ENCODE data around the gene FAM229A. TPM values are rescaled to one million over a fixed set of nuclear protein-coding genes. Genes with fewer than 3 reads are reported as not detected.

FAM229A gene
- total RNA-seq, 1 donor from 2014 or later: 12.2 TPM

DNA sequence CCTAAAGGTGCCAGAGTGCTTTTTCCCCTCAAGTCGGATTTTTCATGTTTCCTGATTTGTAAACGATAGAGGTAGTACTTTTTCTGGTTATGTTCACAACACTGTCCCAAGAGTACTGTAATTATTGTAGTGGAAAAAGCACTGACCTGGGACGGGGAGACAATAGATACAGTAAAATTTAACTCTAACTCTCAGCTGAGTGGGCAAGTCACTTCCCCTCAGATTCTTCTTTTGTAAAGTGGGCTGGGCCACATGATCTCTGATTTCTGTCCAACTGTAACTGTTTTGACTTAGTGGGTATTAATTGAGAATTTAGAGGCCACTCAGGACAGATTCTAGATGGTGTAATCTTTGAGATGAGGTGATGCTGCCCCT lies 45.4 kb downstream of the FAM229A start:
- DNase-seq (ENCODE audit: low spot score in 2 of 2): no peak
- TF ChIP-seq, protein P1, sequence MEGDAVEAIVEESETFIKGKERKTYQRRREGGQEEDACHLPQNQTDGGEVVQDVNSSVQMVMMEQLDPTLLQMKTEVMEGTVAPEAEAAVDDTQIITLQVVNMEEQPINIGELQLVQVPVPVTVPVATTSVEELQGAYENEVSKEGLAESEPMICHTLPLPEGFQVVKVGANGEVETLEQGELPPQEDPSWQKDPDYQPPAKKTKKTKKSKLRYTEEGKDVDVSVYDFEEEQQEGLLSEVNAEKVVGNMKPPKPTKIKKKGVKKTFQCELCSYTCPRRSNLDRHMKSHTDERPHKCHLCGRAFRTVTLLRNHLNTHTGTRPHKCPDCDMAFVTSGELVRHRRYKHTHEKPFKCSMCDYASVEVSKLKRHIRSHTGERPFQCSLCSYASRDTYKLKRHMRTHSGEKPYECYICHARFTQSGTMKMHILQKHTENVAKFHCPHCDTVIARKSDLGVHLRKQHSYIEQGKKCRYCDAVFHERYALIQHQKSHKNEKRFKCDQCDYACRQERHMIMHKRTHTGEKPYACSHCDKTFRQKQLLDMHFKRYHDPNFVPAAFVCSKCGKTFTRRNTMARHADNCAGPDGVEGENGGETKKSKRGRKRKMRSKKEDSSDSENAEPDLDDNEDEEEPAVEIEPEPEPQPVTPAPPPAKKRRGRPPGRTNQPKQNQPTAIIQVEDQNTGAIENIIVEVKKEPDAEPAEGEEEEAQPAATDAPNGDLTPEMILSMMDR (IDR thresholded peaks at IDR 0.05): no peak
- no peak overlapping the region for H3K27ac ChIP-seq
- H3K4me1 ChIP-seq: no peaks in the 10 kb centered on the region
- intact Hi-C loops (cut with DNase I): no loop called here
- H3K4me3 ChIP-seq: no peak overlapping the region
- H3K9me3 ChIP-seq: no peaks in the 10 kb centered on the region
- peaks cover 16 to 36% of the 10 kb centered on the region in 2 donors for H3K36me3 ChIP-seq
- no peaks in the 10 kb centered on the region for H3K27me3 ChIP-seq

DNA sequence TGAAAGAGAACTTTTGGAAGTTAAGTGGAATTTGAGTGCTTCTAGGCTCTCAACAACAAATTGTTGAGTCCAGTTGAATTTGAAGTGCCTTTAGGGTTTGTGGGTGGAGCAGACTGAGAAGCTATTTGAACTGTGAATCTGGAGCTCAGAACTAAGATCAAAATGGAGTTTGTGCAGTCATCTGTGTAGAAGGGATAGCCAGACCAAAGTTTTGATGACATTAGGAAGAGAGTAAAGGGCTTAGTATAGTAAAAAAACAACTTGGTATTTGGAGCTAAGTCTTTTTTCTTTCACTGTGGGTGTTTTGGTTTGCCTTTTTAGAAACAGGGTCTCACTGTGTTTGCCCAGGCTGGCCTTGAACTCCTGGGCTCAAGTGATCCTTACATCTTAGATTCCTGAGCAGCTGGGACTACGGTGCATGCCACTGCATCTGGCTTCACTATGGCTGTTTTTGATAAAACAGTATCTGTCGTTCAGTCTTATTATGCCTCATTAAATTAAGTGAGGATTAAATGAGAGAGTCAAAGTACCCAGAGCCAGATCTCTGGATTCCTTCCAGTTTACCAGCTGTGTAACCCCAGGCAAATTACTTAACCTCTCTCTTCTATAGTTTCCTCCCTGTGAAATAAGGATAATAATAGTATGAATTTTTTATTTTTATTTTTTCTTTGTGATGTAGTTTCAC lies 50.4 kb downstream of the FAM229A start:
- DNase-seq (ENCODE audit: low spot score in 2 of 2): no peak
- intact Hi-C loops (cut with DNase I): no loop called here
- no peak overlapping the region for H3K27ac ChIP-seq

More for the DNA sequence above, 50.4 kb downstream of the FAM229A start:
- Histone ChIP-seq H3K4me1 (no peaks in the 10 kb centered on the region), H3K36me3 (peaks cover 0 to 6% of the 10 kb centered on the region in 2 donors), H3K9me3 (no peaks in the 10 kb centered on the region), H3K27me3 (no peaks in the 10 kb centered on the region), H3K4me3 (no peak overlapping the region)
- TF ChIP-seq, protein P1 (IDR thresholded peaks at IDR 0.05): no peak

Other genes with a start within 250 kb of the FAM229A start
- 83.8 TPM for gene TXLNA, start 182.8 kb downstream of the FAM229A start, total RNA-seq
- gene CCDC28B, start 161.9 kb downstream of the FAM229A start, total RNA-seq: 29.1 TPM
- gene IQCC, start 156.8 kb downstream of the FAM229A start, total RNA-seq: not detected
- not detected for gene DCDC2B, start 153.4 kb downstream of the FAM229A start, total RNA-seq
- 4.0 TPM for gene TMEM234, start 140.1 kb downstream of the FAM229A start, total RNA-seq
- gene EIF3I, start 140.1 kb downstream of the FAM229A start, total RNA-seq: 234 TPM
- gene FAM167B, start 115.3 kb downstream of the FAM229A start, total RNA-seq: 26.1 TPM
- not detected for gene LCK, start 111.2 kb downstream of the FAM229A start, total RNA-seq
- 75.0 TPM for gene HDAC1, start 70.4 kb downstream of the FAM229A start, total RNA-seq
- gene MARCKSL1, start 26.3 kb downstream of the FAM229A start, total RNA-seq: 21.8 TPM
- gene TSSK3, start 54 bp upstream of the FAM229A start, total RNA-seq: 4.8 TPM
- 56.1 TPM for gene BSDC1, start 32.0 kb upstream of the FAM229A start, total RNA-seq
- gene ZBTB8B, start 102.6 kb upstream of the FAM229A start, total RNA-seq: under 0.01 TPM
- gene ZBTB8A, start 176.9 kb upstream of the FAM229A start, total RNA-seq: 2.2 TPM

Measured in ascending aorta (tissue), 2 donors.